Stomach (tissue), 9 donors: Measurements from ENCODE around the gene ETFB. TPM values are rescaled to one million over a fixed set of nuclear protein-coding genes. Genes with fewer than 3 reads are reported as not detected.

Source experiments
- DNase-seq, 2 donors: peaks; one replicate each; pipeline versions ENCODE4 v3.0.0 to v3.0.0-alpha.2; 2013 to 2019
- H3K27ac ChIP-seq, 5 donors: fragments of 200-600 bp in 4 of 5; sonication (generic) in 4 of 5; one replicate each; pipeline ENCODE4 v1.5.1; 2013 to 2019; ENCODE audit warnings: mild to moderate bottlenecking in 1 of 5, moderate library complexity in 1 of 5
- H3K27me3 ChIP-seq, 3 donors: fragments of 200-600 bp; sonication (generic); one replicate each; pipeline ENCODE4 v1.5.1; 2017 to 2019; ENCODE audit warnings: mixed run types in 1 of 3
- H3K36me3 ChIP-seq, 4 donors: fragments of 200-600 bp; sonication (generic); 1 replicate in 3 of 4; 2 replicates in 1 of 4; pipeline ENCODE4 v1.5.1; 2016 to 2019
- H3K4me1 ChIP-seq, 4 donors: fragments of 200-600 bp; sonication (generic); one replicate each; pipeline ENCODE4 v1.5.1; 2016 to 2019
- H3K4me3 ChIP-seq, 4 donors: fragments of 200-600 bp; sonication (generic) in 3 of 4; one replicate each; pipeline ENCODE4 v1.5.1; 2016 to 2019; ENCODE audit warnings: mild to moderate bottlenecking in 1 of 4
- H3K9me3 ChIP-seq, 4 donors: fragments of 200-600 bp; sonication (generic); one replicate each; pipeline ENCODE4 v1.5.1; 2016 to 2019
- EP300 ChIP-seq: sonication (generic); formaldehyde crosslinking; IDR thresholded peaks from one replicate; pipeline ENCODE4 v1.6.1; 2017; ENCODE audit warnings: antibody characterized with exemption
- POLR2A ChIP-seq, 4 donors: fragments of 450-650 bp; IDR thresholded peaks; one replicate each; pipeline ENCODE4 v1.6.1; 2016; ENCODE audit warnings: antibody characterized with exemption in 4 of 4, control low read depth in 2 of 4, mild to moderate bottlenecking in 1 of 4, moderate library complexity in 1 of 4
- POLR2AphosphoS5 ChIP-seq, 3 donors: sonication (generic); formaldehyde crosslinking; IDR thresholded peaks; one replicate each; pipeline ENCODE4 v1.6.1; 2016; ENCODE audit warnings: antibody characterized with exemption in 3 of 3
- WGBS, 5 donors: extraction: QIAGEN DNeasy Blood & Tissue Kit in 3 of 5; methylation state at CpG; one replicate each; pipeline versions ENCODE4 v1.1.5 to v1.1.7; 2013 to 2018; 5-methylcytosine and 5-hydroxymethylcytosine counted together
- intact Hi-C: fragments of 100-400 bp; cut with DNase I; formaldehyde crosslinking; loops from one replicate; pipeline ENCODE4 v1.15.1; 2023; ENCODE audit warnings: low total_unique reads
- polyA plus RNA-seq, 3 donors: library from polyadenylated mRNA; stranded (reverse); fragments of 200-250 nt; gene quantifications; one replicate each; pipeline ENCODE4 v1.2.3, GENCODE V29; 2013
- total RNA-seq, 5 donors: library from RNA; depleted of rRNA; stranded (reverse); fragments of >200 nt; gene quantifications; one replicate each; pipeline versions ENCODE4 v1.1.0 to v1.2.3, GENCODE V29; 2014 to 2016
- TF ChIP-seq, protein P1 (sequence below), 7 experiments: fragments of 450-650 bp in 4 of 7; fragments of 200-600 bp in 3 of 7; sonication (generic) in 3 of 7; IDR thresholded peaks; one replicate each; pipeline ENCODE4 v1.5.1; 2016 to 2019; ENCODE audit warnings: antibody characterized with exemption in 7 of 7, control low read depth in 2 of 7, mild to moderate bottlenecking in 1 of 7
- donor health status: healthy with polysubstance abuse.
- donor health status: Bipolar disorder and iron deficiency.
- donor health status: healthy.

ETFB gene
- total and polyA plus RNA-seq, 8 donors: 1.2 to 211 (median 105) TPM

DNA sequence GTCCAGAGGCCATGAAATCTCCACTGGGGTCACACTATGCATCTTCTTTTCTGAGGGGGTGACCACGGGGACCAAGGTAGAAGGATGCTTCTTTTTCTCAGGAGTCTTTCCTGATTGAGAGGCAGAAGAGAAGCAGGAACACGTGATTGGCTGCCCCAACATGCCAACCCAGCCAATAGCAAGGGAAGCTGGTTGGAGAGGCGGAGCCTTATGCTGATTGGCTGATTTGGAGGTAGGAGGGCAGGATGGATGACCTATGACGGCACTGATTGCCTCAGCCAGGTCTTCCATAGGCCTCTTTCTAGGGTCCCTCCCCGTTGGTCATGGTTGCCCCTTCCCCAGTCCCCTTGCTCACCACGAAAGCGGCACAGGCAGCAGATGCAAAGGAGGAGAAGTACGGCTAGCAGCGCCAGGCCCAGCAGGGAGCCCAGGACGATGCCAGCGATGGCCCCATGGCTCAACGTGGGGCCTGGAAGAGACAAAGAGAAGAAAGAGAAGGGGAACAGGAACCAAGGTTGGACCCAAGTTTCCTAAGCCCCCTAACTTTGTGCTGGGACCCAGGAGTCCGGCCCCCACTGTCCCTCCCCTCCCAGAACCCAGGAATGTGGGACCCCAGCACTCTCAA is 32.2 kb downstream of the ETFB start:
- DNase-seq: no peak
- Histone ChIP-seq H3K27ac (no peak overlapping the region), H3K9me3 (peaks cover 0 to 7% (median 3%) of the 10 kb centered on the region in 4 donors), H3K27me3 (peaks cover 6 to 36% (median 12%) of the 10 kb centered on the region in 3 donors), H3K36me3 (peaks cover 0 to 20% (median 9%) of the 10 kb centered on the region in 4 donors), H3K4me3 (no peak overlapping the region), H3K4me1 (peaks cover 4 to 7% (median 6%) of the 10 kb centered on the region in 4 donors)
- 88 to 93% (median 88%) methylated on average over 12 to 13 of the region's 13 CpGs for WGBS, 5 donors
- intact Hi-C loops: loop anchor here (10.0 kb wide), 1 partner anchor 101 kb away; no protein-coding TSS in a partner anchor
- no peak for TF ChIP-seq POLR2A (IDR thresholded peaks at IDR 0.05)
- TF ChIP-seq EP300: no peak
- TF ChIP-seq, protein P1, sequence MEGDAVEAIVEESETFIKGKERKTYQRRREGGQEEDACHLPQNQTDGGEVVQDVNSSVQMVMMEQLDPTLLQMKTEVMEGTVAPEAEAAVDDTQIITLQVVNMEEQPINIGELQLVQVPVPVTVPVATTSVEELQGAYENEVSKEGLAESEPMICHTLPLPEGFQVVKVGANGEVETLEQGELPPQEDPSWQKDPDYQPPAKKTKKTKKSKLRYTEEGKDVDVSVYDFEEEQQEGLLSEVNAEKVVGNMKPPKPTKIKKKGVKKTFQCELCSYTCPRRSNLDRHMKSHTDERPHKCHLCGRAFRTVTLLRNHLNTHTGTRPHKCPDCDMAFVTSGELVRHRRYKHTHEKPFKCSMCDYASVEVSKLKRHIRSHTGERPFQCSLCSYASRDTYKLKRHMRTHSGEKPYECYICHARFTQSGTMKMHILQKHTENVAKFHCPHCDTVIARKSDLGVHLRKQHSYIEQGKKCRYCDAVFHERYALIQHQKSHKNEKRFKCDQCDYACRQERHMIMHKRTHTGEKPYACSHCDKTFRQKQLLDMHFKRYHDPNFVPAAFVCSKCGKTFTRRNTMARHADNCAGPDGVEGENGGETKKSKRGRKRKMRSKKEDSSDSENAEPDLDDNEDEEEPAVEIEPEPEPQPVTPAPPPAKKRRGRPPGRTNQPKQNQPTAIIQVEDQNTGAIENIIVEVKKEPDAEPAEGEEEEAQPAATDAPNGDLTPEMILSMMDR (IDR thresholded peaks at IDR 0.05): no peak
- TF ChIP-seq POLR2AphosphoS5 (IDR thresholded peaks at IDR 0.05): no peak

DNA sequence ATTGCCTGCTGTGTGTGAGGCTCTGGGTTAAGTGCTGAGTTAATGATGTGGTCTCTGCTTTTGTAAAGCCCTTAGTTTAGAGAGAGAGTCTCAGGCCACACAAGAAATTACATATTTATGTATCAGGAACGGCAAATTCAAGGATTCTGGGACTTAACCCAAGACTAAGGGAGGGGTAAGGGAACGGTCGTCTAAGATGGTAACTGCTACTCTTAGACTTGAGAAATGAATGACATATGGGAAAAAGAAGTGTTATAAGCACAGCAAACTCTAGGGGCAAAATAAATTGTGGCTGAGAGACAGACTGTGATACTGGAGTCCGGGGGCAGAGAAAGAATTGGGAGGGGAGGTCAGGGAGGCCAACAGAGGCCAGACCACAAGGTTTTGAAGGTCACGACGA is 34.5 kb downstream of the ETFB start:
- no peak overlapping the region for H3K4me3 ChIP-seq
- H3K36me3 ChIP-seq: peaks cover 0 to 20% (median 9%) of the 10 kb centered on the region in 4 donors
- intact Hi-C loops: loop anchor here (10.0 kb wide), 1 partner anchor 103 kb away; no protein-coding TSS in a partner anchor
- no peak for DNase-seq
- WGBS, 5 donors: 78 to 96% (median 91%) methylated on average over 6 of the region's 6 CpGs
- peaks cover 9 to 58% (median 34%) of the 10 kb centered on the region in 3 donors for H3K27me3 ChIP-seq
- no peak overlapping the region for H3K27ac ChIP-seq
- no peak for TF ChIP-seq POLR2AphosphoS5 (IDR thresholded peaks at IDR 0.05)
- peaks cover 7 to 15% (median 13%) of the 10 kb centered on the region in 4 donors for H3K4me1 ChIP-seq
- H3K9me3 ChIP-seq: peaks cover 0 to 7% (median 3%) of the 10 kb centered on the region in 4 donors

DNA sequence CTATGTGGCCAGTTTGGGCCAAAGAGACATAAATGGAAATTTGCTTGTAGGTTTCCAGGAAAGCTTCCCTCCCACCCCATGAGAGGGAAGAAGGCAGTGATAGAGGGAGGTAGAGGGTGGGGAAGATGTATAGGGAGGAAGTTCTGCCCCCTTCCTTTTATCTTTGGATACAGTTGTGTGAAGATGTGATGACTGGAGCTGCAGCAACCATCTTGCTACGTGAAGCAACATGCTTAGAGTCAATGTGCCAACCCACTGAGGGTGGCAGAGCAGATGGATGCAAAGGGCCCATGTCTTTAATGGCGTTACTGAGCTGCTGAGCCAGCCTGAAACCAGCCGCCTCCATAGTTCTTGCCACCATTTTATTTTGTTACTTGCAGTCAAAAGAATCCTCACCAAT is 35.0 kb downstream of the ETFB start:
- H3K4me1 ChIP-seq: peaks cover 7 to 17% (median 15%) of the 10 kb centered on the region in 4 donors
- H3K9me3 ChIP-seq: peaks cover 0 to 7% (median 3%) of the 10 kb centered on the region in 4 donors
- no peak for DNase-seq
- peaks cover 0 to 20% (median 9%) of the 10 kb centered on the region in 4 donors for H3K36me3 ChIP-seq
- intact Hi-C loops: loop anchor here (10.0 kb wide), 1 partner anchor 104 kb away; no protein-coding TSS in a partner anchor
- H3K4me3 ChIP-seq: no peak overlapping the region
- TF ChIP-seq POLR2AphosphoS5 (IDR thresholded peaks at IDR 0.05) (no peak), EP300 (no peak), POLR2A (IDR thresholded peaks at IDR 0.05) (no peak)
- TF ChIP-seq, protein P1 (IDR thresholded peaks at IDR 0.05): no peak
- WGBS, 5 donors: 63 to 78% (median 75%) methylated on average over 3 of the region's 3 CpGs
- H3K27me3 ChIP-seq: peaks cover 9 to 63% (median 39%) of the 10 kb centered on the region in 3 donors
- H3K27ac ChIP-seq: no peak overlapping the region

DNA sequence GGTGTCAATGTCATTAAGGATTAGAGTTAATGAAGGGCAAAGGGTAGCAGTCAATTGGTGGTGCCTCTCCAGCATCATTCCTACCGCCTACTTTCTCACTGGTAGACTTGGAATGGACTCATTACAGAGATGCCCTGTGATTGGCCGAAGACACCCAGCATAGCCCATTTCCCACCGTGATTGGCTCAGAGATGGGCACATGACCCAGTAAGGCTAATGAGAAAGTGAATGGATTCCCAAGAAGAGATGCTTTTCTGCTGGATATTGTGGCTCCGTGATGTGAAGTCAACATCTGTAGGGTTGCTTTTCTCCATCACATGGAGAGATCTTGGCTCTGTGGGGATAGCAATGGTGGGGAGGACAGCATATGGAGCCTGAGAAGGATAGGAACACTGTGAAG is 35.8 kb downstream of the ETFB start:
- no peak overlapping the region for H3K27ac ChIP-seq
- peaks cover 7 to 17% (median 15%) of the 10 kb centered on the region in 4 donors for H3K4me1 ChIP-seq
- H3K36me3 ChIP-seq: peaks cover 0 to 20% (median 9%) of the 10 kb centered on the region in 4 donors
- WGBS, 5 donors: 91 to 96% (median 96%) methylated on average over 4 of the region's 4 CpGs
- H3K27me3 ChIP-seq: peaks cover 9 to 72% (median 48%) of the 10 kb centered on the region in 3 donors
- peaks cover 0 to 7% (median 3%) of the 10 kb centered on the region in 4 donors for H3K9me3 ChIP-seq
- no peak overlapping the region for H3K4me3 ChIP-seq
- no peak for DNase-seq
- no peak for TF ChIP-seq POLR2AphosphoS5 (IDR thresholded peaks at IDR 0.05)
- no peak for TF ChIP-seq POLR2A (IDR thresholded peaks at IDR 0.05)
- no peak for TF ChIP-seq EP300
- TF ChIP-seq, protein P1 (IDR thresholded peaks at IDR 0.05): no peak
- intact Hi-C loops: loop anchor here (10.0 kb wide), 1 partner anchor 104 kb away; no protein-coding TSS in a partner anchor
